ENCODE data around the gene IPPK.

IPPK gene

DNA sequence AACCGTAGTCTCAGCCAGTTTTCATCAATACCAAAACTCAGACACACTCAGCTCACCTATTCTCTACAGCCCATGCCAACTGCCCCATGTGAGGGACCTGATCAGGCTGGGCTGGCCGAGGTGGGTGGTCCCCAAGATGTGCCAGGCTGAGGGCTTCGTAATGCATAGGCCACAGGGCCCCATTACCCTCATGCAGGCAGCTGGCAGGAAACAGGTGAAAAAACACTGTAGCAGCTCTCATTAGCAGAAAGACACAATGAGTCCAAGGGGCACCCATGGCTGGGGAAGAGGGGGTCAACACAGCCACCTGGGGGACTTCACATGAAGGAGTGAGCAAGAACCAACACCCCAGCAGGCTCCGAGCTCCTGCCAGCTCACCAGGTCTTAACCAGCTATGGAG lies 8.2 kb downstream of the IPPK start:
- intact Hi-C loops (cut with DNase I): no loop called here
- no peak for DNase-seq

DNA sequence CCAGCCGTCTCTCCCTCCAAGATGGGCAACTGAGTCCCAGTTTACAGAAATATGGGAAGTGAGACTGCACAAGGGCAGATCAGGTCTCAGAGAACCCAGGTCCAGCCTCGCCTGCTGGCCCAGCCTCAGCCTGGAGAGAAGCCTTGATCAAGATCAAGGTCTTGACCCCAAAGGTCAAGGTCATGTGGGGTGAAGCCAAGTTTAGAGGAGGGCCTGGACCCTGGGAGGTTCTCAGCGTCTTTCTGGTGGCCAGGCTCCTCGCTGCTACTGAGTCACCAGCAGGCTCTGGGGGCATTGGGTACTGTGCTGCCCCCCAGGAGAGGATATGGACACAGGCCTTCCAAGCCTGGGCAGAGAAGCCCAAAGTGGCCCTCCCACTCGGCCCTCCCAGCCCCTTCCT lies 8.8 kb downstream of the IPPK start:
- intact Hi-C loops (cut with DNase I): no loop called here
- DNase-seq: no peak

DNA sequence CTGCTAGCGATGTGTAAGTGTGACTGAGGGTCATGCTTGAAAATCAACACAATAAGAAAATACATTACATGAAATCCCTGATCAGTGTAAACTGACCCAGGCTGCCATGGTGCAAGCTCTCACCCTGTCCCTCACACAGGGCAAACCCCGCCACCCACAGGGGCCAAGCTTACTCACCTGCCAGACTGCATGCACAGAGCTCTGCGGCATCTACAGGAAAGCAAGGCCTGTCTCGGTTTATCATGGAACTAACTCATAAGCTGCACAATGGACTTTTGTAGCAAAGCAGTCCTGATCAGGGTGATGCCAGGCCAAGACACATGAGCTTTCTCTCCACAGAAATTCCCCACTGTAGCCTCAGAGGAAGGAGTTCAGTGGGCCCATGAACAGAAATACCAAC lies 9.7 kb downstream of the IPPK start:
- DNase-seq: peak in 6 of 42 donors; percentile 14 to 59 (median 28)
- intact Hi-C loops (cut with DNase I): no loop called here

DNA sequence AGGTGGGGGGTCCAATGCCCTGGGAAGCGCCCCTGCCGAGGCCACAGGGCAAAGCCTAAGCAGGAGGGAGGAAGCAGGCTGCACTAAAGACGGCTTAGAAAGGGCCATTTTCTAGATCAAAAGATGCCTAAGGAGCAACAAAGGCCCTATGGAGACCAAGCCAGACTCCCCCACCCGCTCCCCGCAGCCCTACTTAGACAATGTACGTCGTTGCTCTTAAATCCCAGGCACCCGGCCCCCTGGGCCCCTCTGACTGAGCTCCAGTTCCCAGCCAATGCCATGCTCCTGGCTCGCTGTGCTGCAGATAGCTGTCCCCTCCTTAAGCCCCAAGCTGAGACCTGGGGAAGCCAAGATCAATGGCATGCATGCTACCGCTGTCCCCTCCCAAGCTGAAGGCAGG lies 10.3 kb downstream of the IPPK start:
- intact Hi-C loops (cut with DNase I): no loop called here
- no peak for DNase-seq

DNA sequence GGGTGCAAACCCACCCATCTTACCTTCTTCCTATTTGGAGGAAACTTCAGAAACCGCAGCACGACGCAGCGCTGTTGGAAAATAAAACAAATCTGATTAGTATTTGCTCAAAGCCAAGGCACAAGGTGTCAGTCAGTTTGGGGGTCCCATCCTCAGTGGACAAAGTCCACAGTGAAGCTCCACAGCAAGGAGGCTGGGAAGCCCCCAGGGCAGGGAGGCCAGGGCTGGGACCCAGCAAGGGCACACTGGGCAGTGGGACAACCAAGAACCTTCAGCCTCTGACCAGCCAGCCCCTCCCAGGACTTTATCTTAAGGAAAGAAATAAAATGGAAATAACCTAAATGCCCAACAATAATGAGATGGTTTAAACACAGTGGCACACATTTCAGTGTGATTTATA lies 11.3 kb downstream of the IPPK start:
- intact Hi-C loops (cut with DNase I): no loop called here
- DNase-seq: peak in 2 of 42 donors; percentile 14 to 20

DNA sequence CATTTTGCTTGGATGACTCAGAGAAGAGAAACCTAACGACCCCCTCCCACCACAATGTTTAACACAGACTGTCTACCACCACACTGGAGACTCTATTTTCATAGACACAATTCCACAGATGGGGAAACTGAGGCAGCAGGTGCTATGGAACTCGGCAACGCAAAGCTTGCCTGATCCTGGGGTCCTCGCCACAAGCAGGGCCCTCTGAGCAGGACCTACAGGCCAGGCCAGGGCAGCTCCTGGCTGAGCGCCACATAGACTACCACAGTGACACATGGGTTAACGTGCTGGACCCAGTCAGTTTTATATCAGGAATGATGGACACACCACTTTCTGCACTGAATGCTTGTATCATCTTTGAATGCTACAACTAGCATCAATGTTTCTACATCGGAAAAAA lies 11.8 kb downstream of the IPPK start:
- DNase-seq: no peak
- intact Hi-C loops (cut with DNase I): no loop called here

DNA sequence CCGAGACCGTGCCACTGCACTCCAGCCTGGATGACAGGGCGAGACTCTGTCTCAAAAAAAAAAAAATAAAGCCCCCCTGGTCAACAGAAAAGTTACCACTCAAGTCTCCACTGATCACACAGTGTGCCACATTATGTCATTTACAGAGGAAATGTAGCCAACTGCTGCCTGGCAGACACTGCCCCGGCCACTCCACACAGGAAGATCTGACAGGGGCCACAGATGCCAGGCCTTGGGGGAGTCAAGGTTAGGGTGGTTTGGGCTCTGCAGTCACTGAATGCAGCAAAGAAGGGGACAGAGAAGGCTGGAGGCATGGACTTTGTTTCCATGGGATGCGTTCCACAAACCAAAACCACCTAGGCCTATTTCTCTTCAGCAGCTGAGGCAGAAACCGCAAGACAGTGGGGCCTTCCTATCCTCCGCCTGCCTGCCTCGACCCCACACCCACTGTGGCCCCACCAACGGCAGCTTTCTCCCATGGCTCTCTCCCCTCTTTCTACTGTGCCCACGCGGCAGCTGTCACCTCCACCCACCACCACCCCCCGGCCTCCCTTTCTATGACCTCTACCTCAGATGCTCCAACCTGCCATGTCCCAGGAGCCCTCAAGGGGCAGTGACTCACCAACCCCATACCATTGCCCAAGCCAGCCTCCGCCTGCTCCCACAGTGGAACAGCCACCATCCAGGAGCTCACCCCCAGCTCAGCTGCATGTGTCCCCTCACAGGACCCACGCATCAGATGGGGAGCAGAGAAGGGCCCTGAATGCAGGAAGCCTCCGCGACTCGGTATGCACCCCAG lies 12.4 kb downstream of the IPPK start:
- intact Hi-C loops (cut with DNase I): no loop called here
- DNase-seq: peak in 1 of 42 donors; percentile 14

DNA sequence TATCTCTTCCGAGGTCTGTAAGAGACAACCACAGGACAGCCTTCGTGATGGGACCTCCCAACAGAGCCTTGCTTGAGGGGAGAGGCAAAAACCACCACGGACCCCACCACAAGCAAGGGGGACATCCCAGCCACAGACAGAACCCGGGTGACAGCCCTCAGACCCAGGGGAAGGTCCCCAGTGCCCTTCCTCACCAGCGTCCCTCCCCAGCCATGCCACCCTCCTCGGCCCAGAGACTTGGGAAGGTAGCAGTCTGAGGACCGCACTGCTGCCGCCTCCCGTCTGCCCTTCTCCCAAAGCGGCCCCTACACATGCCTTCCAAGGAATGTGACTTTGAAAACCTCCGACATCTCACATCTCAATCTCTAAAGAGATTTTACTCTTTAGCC lies 13.4 kb downstream of the IPPK start:
- intact Hi-C loops (cut with DNase I): no loop called here
- DNase-seq: peak in 1 of 42 donors; percentile 2

DNA sequence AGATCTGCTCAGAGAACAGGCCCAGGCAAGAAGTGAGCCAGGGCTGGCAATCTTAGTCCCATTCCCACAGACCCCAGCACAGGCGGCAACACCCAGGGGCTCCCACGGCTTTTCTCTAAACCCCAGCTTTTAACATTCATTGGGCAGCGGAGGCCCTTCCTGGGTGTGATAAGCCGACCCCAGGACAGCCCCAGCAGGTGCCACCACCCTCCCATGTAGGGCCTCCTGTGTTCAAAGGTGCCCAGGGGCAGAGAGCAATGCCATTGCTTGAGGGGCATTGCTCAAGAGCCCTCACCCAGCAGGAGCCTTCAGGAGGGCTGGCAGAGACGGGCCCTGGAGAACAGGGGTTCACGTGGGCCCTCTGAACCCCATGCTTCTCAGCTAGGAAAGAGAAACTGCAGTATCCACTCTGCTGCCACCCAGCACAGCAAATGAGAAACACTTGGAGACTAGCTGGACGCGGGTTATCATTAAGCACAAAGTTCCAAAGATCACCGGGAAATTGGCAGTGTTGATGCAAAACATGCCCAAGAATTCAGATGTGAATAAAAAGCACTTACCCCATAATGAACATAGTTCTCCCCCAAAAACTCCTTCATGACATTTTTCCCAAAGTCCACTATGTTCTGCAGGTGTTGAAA lies 13.9 kb downstream of the IPPK start:
- intact Hi-C loops (cut with DNase I): no loop called here
- peak in 1 of 42 donors; percentile 7 for DNase-seq

DNA sequence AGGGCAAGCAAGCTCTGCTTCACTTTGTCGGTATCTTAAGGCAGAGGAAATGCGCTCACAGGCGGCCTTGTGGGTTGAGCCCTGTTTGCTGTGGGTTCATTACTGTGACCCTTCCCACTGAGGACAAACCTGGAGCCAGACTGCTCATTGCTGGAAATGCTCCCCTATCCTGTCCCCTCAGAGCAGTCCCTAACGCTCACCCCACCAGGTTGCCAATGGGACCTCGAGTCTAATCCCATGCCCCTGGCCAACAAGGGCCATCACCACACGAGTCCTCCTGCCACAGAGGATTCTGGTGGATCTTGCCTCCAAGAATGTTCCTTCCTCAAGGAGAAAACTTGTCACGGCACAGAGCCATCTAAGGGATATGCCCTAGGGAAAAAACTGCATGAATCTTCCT lies 14.6 kb downstream of the IPPK start:
- intact Hi-C loops (cut with DNase I): no loop called here
- DNase-seq: peak in 1 of 42 donors; percentile 18

DNA sequence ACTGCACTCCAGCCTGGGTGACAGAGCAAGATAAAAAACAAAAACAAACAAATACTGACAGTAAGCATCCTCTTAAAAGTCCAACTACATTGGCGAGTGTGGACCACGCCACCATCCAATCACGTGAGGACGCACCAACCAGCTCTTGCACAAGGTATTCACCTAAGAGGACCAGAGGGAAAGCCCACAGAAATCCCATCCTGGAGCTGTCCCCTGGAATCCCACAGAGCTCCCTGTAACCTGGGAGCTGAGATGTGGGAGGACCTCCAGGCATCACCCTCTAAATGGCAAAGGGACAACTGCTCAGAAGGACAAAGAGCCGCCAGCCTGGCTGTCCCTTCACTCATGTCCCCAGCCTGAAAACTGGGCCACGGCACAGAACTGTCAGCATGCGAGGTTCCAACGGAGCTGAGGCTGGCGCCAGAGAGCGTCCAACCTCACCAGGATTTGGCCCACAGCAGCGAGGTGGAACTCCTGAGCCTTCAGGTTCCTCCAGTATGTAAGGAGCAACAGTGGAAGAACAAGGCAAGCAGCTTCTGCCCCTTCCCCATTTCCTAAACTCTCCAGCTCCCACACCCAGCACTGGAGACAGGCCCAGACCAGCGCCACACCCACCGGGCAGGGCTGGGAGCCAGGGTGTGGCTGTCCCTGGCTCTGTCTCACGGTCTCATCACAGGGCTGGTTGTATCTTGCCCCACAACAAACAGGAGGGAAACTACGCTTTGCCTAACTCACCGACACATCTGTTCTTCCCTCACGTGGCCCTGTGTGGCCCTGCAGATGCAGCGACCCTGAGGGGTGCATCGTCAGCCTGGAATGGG lies 15.2 kb downstream of the IPPK start:
- DNase-seq: peak in 3 of 42 donors; percentile 12 to 32 (median 23)

DNA sequence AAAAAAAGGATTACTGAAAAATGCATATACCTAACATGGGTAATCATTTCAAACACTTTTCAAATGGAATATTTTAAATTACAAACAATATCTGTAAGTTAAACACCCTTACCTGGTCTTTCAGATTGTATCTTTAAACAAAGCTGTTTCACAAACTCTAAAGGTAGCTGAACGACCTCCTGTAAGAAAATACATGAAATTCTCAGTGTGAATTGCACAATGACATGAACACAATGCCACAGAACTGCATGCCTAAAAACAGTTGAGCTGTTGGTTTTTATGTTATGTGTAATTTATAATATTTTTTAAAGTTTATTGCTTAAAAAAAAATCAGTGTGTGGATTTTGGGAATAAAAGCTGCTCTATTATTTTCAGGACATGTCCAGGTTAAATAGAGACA lies 17.5 kb downstream of the IPPK start:
- intact Hi-C loops (cut with DNase I): no loop called here
- no peak for DNase-seq

More for the DNA sequence above, 15.2 kb downstream of the IPPK start:
- intact Hi-C loops (cut with DNase I): no loop called here

DNA sequence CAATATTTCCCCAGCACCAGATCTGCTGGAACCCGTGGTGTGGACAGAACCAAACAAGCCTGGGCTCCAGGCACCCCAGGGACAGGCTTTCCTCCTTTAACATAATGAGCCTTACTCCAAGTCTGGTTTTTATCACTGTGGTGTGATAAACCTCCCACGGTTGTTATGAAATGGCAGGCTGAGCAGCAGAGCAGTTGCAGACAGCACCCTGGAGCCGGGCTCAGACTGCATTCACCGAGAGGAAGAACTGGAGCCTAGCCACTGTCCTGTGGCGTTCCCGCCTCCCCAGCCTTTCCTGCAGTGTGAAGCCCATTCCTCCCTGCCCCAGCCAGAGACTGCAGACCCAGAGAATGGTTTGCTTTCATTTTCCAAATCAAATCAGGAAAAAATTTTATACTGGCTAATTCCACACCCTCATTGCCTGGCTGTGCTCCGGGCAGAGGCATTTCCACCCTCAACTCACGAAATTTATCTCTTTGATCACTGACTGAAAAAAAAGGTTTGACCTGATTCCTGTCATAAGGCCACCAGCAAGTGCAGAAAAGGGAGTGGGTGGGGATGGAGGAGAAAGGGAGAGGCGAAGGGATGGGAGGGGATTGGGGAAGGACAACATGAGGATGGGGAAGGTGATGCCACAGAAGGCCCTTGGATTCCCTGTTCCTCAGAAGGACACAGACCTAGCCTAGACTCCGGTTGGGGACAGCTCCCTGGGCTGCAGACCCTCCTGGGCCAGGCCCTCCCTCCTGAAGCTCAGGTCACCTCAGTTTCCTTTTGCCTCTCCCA lies 18.9 kb downstream of the IPPK start:
- intact Hi-C loops (cut with DNase I): no loop called here
- peak in 22 of 42 donors; percentile 9 to 69 (median 40) for DNase-seq

DNA sequence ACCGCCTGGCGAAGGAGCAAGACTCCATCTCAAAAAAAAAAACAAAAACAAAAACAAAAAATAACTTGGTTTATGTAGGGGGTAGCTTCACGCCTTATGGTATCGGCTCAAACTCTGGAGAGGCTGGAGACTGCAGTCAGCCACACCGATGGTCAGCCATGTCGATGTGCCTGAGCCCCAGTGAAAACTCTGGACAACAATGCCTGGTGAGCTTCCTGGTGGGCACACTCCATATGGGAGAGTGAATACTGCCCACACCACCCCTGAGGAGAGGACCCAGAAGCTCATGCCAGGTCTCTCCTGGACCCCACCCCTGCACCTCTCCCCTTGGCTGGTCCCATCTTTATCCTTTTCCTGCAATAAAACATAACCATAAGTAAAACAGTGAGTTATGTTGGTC lies 19.6 kb downstream of the IPPK start:
- intact Hi-C loops (cut with DNase I): no loop called here

DNA sequence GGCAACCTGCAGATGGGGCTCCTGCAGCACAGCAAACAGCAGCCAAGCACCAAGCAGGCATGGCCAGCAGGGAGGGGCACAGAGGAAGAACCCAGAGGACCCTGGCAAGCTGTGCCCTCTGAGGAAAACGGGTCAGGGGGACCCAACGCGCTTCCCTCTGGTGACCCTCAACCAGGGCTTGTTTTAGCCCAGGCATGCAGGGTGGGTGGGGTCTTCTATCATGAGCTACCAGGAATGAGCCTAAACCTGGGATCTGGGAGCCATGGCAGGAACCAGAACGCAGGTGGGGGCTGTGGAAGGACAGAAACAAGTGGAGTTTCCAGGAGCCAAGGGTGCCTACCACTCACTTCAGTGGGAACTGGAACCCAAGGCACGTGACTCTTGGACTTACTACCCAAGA lies 20.9 kb downstream of the IPPK start:
- peak in 8 of 42 donors; percentile 8 to 26 (median 15) for DNase-seq
- intact Hi-C loops (cut with DNase I): no loop called here

More for the DNA sequence above, 19.6 kb downstream of the IPPK start:
- DNase-seq: peak in 7 of 42 donors; percentile 2 to 20 (median 12)

DNA sequence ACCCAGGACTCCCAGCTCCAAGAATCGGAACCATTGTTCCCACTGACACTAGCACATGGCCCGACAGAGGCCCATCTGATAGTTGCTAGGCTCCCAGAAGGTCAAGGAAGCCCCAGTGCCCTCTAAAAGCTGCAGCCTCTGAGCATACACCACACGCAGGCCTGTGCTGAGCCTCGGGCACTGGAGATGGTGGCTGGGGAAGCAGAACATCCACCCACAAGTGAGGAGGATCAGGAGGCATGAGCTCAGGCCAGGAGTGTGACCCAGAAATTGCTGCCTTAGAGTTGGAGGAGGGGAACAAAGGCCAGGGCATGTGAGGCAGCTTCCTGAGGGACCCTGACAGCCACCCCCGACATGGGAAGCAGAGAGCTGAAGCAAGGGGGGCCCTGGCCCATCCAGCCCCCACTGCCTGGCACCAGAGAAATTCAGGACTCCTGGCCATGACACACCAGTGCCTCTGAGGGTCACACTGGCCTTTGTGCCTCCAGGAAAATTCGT lies 21.4 kb downstream of the IPPK start:
- peak in 9 of 42 donors; percentile 0 to 32 (median 8) for DNase-seq
- intact Hi-C loops (cut with DNase I): no loop called here

DNA sequence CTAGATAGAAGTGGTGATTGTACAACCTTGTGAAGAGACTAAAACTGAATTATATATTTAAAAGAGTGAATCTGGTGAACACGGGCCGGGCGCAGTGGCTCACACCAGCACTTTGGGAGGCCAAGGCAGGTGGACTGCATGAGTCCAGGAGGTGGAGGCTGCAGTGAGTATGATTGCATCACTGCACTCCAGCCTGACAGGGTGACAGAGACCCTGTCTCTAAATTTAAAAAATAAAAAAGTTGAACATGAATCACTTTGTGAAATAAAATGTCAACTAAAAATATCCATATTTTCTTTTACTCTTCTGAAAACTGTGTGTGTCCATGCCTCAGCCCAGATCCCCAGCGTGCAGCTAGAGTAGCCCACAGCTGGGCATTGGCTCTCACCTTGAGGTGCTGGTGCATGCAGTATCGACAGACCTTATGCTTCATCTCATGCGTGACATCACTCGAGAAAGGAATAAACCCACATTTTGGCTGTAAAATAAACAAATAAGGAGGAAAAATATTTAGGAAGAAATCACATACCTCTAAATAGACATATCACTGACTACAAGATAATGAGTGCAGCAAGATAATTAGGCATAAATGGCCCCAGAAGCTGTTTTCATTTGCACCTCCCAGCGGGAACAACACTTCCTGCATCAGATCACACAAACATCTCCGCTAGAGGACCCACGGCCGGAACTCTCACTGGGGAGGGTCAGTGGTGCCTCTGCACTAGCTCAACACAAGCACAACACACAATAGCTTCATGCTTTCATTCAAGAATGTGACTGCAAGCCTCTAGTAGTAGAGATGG lies 22.1 kb downstream of the IPPK start:
- DNase-seq: peak in 11 of 42 donors; percentile 7 to 42 (median 19)
- intact Hi-C loops (cut with DNase I): no loop called here

DNA sequence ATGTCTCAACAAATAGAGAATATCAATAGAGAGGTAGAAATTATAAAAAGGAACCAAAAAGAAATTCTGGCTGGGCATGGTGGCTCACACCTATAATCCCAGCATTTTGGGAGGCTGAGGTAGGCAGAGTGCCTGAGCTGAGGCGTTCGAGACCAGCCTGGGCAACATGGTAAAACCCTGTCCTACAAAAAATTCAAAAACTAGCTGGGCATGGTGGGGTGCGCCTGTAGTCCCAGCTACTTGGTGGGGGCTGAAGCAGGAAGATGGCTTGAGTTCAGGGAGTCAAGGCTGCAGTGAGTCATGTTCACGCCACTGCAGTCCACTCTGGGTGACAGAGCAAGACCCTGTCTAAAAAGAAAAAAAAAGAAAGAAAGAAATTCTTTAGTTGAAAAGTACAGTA lies 24.9 kb downstream of the IPPK start:
- intact Hi-C loops (cut with DNase I): no loop called here
- peak in 5 of 42 donors; percentile 0 to 18 (median 6) for DNase-seq

Data from head of caudate nucleus (tissue), 42 donors.